Measurements from ENCODE around the gene AKR7A2. TPM values are rescaled to one million over a fixed set of nuclear protein-coding genes. Genes with fewer than 3 reads are reported as not detected.
"Not testable (repeated sequence)": the region's sequence is repeated elsewhere in the genome, so short reads cannot be mapped to it uniquely, and the experiment has no call there.

The AKR7A2 gene
- total and polyA plus RNA-seq, 9 donors = 41.6 to 56.5 (median 46.0) TPM

DNA sequence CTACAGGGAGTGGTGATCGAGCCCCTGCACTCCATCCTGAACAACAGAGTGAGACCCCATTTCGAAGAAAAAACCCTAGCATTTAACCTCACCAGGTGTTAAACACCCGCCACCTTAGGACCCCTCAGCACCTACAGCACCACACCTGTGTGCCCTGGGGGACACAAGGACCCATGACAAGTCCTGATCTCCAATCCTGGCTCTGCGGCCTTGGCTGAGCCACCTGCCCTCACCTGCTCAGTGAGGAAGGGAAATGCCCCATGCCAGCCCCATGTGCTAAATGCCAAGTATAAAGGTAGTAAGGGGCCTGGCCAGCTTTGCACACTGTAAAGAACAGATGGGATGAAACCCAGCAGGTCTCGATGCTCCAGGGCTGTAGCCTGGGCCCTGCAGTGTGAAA lies 49.2 kb downstream of the AKR7A2 start:
- H3K4me1 ChIP-seq (ENCODE audit: control insufficient read depth, insufficient read depth, low read length) = peaks cover 15% of the 10 kb centered on the region
- 94% methylated on average over 3 of the region's 5 CpGs for WGBS (ENCODE audit: insufficient coverage)
- H3K4me3 ChIP-seq (ENCODE audit: low read length) = no peak overlapping the region
- no peaks in the 10 kb centered on the region for H3K9me3 ChIP-seq (replicated peaks; ENCODE audit: control insufficient read depth, low read depth, low read length)
- no peaks in the 10 kb centered on the region for H3K27me3 ChIP-seq (ENCODE audit: control insufficient read depth, insufficient read depth, low read length)
- H3K27ac ChIP-seq (ENCODE audit: low read length) = no peak overlapping the region
- no peak for DNase-seq
- H3K36me3 ChIP-seq (ENCODE audit: control insufficient read depth, insufficient read depth, low read length) = peaks cover 30% of the 10 kb centered on the region

GRCh38 chr1:19262047-19262446 lies 49.9 kb downstream of the AKR7A2 start:
- H3K36me3 ChIP-seq (ENCODE audit: control insufficient read depth, insufficient read depth, low read length) = peaks cover 37% of the 10 kb centered on the region
- WGBS (ENCODE audit: insufficient coverage) = 67% methylated on average over 4 of the region's 5 CpGs
- H3K4me1 ChIP-seq (ENCODE audit: control insufficient read depth, insufficient read depth, low read length) = peaks cover 15% of the 10 kb centered on the region

DNA sequence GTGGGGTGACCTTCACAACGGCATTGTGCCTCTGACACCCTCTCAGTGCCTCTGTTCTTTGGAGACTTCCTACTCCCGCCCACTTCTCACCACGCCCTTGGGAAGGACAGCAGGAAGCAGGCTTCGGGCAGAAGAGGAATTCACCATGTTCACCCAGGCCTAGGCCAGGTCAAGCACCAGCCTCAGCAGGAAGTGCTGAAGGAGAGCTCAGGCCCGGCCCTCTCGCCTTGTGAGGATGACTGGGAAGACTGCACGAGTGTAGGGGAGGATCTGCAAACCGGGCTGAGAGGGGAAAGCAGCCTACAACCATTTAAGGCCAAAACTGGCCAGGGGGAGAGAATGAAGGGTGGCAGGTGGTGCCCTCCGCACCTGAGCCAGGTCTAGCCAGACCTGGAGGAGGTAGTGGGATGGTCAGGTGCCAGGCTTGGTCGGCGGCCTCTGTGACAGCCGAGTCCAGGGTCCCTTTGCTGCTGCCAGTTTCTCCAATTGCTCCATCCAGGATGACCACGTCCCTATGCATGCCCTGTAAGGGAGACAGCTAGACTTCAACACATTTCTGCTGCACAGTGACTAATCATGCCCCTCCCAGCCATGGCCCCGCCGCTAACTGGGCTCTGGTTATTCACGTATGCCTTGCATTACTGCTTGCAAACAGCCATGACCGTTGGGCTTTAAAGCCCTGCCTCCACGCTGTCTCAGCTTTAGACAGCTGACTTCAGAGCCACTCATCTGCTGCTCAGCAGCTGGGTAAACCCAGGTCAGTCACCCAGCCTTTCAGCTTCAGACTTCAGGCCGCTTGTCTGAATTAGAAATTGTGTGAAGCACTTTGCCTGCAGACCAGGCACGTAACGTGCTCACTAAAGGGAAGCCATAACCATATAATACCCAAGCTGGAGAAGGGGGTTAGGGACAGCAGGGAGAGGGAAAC lies 51.5 kb downstream of the AKR7A2 start:
- DNase-seq = peak; percentile 70
- Histone ChIP-seq H3K27ac (ENCODE audit: low read length) (peak overlapping the region; percentile 74), H3K9me3 (replicated peaks; ENCODE audit: control insufficient read depth, low read depth, low read length) (no peaks in the 10 kb centered on the region), H3K4me1 (ENCODE audit: control insufficient read depth, insufficient read depth, low read length) (peaks cover 15% of the 10 kb centered on the region), H3K4me3 (ENCODE audit: low read length) (no peak overlapping the region), H3K36me3 (ENCODE audit: control insufficient read depth, insufficient read depth, low read length) (peaks cover 51% of the 10 kb centered on the region), H3K27me3 (ENCODE audit: control insufficient read depth, insufficient read depth, low read length) (no peaks in the 10 kb centered on the region)
- 62% methylated on average over 14 of the region's 21 CpGs for WGBS (ENCODE audit: insufficient coverage)

More at GRCh38 chr1:19262047-19262446, 49.9 kb downstream of the AKR7A2 start:
- Histone ChIP-seq H3K27me3 (ENCODE audit: control insufficient read depth, insufficient read depth, low read length) (no peaks in the 10 kb centered on the region), H3K9me3 (replicated peaks; ENCODE audit: control insufficient read depth, low read depth, low read length) (no peaks in the 10 kb centered on the region), H3K4me3 (ENCODE audit: low read length) (no peak overlapping the region), H3K27ac (ENCODE audit: low read length) (no peak overlapping the region)
- DNase-seq = no peak

DNA sequence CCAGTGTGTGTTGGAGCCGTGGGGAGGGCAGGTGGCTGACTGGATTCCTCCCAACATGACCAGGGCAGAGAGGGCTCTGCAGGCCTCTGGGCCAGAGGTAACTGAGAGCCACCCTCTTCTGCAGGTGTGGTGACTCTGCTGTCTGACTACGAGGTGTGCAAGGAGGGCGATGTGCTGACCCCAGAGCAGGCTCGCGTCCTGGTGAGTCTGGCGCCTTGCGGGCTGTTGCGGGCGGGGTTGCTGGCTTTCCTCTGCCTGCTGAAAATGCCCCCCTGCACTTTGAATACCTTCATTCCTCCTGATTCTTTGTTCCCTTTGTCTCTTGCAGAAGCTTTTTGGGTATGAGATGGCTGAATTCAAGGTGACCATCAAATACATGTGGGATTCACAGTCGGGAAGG lies 53.6 kb downstream of the AKR7A2 start:
- 82% methylated on average over 4 of the region's 10 CpGs for WGBS (ENCODE audit: insufficient coverage)
- no peak overlapping the region for H3K4me3 ChIP-seq (ENCODE audit: low read length)
- H3K4me1 ChIP-seq (ENCODE audit: control insufficient read depth, insufficient read depth, low read length) = peaks cover 19% of the 10 kb centered on the region
- H3K9me3 ChIP-seq (replicated peaks; ENCODE audit: control insufficient read depth, low read depth, low read length) = no peaks in the 10 kb centered on the region
- DNase-seq = no peak
- H3K27me3 ChIP-seq (ENCODE audit: control insufficient read depth, insufficient read depth, low read length) = no peaks in the 10 kb centered on the region
- no peak overlapping the region for H3K27ac ChIP-seq (ENCODE audit: low read length)
- H3K36me3 ChIP-seq (ENCODE audit: control insufficient read depth, insufficient read depth, low read length) = peaks cover 55% of the 10 kb centered on the region

DNA sequence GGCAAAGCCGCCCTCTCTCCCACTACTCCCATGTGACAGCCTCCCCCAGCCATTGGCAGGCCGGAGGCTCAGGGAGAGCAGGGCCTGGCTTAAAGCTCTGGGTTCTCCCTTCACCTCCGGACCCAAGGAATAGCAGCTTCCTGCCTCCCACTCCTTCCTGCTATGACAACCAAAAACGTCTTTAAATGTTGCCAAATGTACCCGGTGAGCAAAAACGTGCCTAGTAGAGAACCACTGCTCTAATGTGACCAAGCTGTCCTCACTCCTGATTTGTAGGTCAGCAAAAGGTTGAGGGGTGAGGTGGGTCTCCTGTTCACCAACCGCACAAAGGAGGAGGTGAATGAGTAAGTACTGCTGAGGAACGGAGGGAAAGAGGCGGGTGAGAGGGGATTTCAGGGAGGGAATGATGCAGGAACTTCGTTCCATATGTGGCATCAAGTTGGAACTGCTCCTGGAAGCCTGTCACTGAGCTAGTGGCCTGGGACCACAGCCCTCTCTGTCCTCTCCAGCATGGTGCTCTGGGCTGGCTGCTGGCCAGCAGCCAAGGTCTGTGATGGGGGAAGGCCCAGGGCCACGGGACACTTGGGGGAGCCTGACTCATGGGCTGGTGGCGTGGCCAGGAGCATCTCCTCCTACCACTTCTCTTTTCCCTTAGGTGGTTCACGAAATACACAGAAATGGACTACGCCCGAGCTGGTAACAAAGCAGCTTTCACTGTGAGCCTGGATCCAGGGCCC lies 54.6 kb downstream of the AKR7A2 start:
- Histone ChIP-seq H3K4me1 (ENCODE audit: control insufficient read depth, insufficient read depth, low read length) (peaks cover 29% of the 10 kb centered on the region), H3K36me3 (ENCODE audit: control insufficient read depth, insufficient read depth, low read length) (peaks cover 55% of the 10 kb centered on the region), H3K27ac (ENCODE audit: low read length) (no peak overlapping the region), H3K4me3 (ENCODE audit: low read length) (no peak overlapping the region), H3K27me3 (ENCODE audit: control insufficient read depth, insufficient read depth, low read length) (no peaks in the 10 kb centered on the region), H3K9me3 (replicated peaks; ENCODE audit: control insufficient read depth, low read depth, low read length) (no peaks in the 10 kb centered on the region)
- no peak for DNase-seq
- 69% methylated on average over 12 of the region's 15 CpGs for WGBS (ENCODE audit: insufficient coverage)

- H3K9me3 ChIP-seq (replicated peaks; ENCODE audit: control insufficient read depth, low read depth, low read length); H3K27ac ChIP-seq (ENCODE audit: low read length); H3K4me3 ChIP-seq (ENCODE audit: low read length); DNase-seq; H3K27me3 ChIP-seq (ENCODE audit: control insufficient read depth, insufficient read depth, low read length): not testable (repeated sequence)
- WGBS (ENCODE audit: insufficient coverage) = 89% methylated on average over 2 of the region's 5 CpGs
- Histone ChIP-seq H3K4me1 (ENCODE audit: control insufficient read depth, insufficient read depth, low read length) (peaks cover 30% of the 10 kb centered on the region), H3K36me3 (ENCODE audit: control insufficient read depth, insufficient read depth, low read length) (peaks cover 55% of the 10 kb centered on the region)
These were observed 55.6 kb downstream of the AKR7A2 start for GRCh38 chr1:19256301-19256700.

DNA sequence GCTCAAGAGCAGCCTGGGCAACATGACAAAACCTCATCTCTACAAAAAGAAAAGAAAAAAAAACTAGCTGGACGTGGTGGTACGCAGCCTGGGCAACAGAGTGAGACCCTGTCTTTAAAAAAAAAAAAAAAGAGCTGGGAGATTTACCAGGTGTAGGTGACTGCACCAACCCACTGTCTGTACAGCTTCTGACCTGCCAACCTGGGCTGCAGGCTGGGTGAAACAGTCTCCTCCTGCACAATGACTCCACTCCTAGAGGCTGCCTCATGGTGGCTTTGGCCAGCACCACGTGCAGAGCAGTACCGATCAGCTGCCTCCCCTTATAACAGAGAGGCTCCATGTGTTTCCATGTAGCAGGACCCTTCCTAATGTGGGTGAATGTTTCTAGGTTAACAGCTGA lies 56.7 kb downstream of the AKR7A2 start:
- Histone ChIP-seq H3K9me3 (replicated peaks; ENCODE audit: control insufficient read depth, low read depth, low read length) (no peaks in the 10 kb centered on the region), H3K4me1 (ENCODE audit: control insufficient read depth, insufficient read depth, low read length) (peaks cover 26% of the 10 kb centered on the region), H3K27me3 (ENCODE audit: control insufficient read depth, insufficient read depth, low read length) (no peaks in the 10 kb centered on the region), H3K27ac (ENCODE audit: low read length) (no peak overlapping the region), H3K4me3 (ENCODE audit: low read length) (no peak overlapping the region), H3K36me3 (ENCODE audit: control insufficient read depth, insufficient read depth, low read length) (peaks cover 49% of the 10 kb centered on the region)
- no CpG with 5 or more reads among the region's 4 CpGs for WGBS (ENCODE audit: insufficient coverage)
- no peak for DNase-seq

- no peaks in the 10 kb centered on the region for H3K27me3 ChIP-seq (ENCODE audit: control insufficient read depth, insufficient read depth, low read length)
- no peak for DNase-seq
- peaks cover 22% of the 10 kb centered on the region for H3K4me1 ChIP-seq (ENCODE audit: control insufficient read depth, insufficient read depth, low read length)
- no peaks in the 10 kb centered on the region for H3K9me3 ChIP-seq (replicated peaks; ENCODE audit: control insufficient read depth, low read depth, low read length)
- H3K36me3 ChIP-seq (ENCODE audit: control insufficient read depth, insufficient read depth, low read length) = peaks cover 41% of the 10 kb centered on the region
- H3K27ac ChIP-seq (ENCODE audit: low read length) = no peak overlapping the region
- H3K4me3 ChIP-seq (ENCODE audit: low read length) = no peak overlapping the region
These were observed 57.5 kb downstream of the AKR7A2 start for GRCh38 chr1:19254416-19254815.

Data from muscle of leg (tissue), 11 donors.